Measurements from ENCODE around the gene NR2F2. TPM values are rescaled to one million over a fixed set of nuclear protein-coding genes. Genes with fewer than 3 reads are reported as not detected.

NR2F2 gene
- polyA plus RNA-seq, 1 of the 3 experiments (the other 2 are of a cell fraction), result 3.9 TPM

GRCh38 chr15:96361309-96362010, 31.0 kb downstream of the NR2F2 start:
- H3K4me2 ChIP-seq, result no peak overlapping the region
- H2AFZ ChIP-seq (ENCODE audit: low read depth), result no peak overlapping the region
- H3K4me3 ChIP-seq (ENCODE audit: low read depth in 2 of 2, low read length in 1 of 2), result no peak overlapping the region
- no peaks in the 10 kb centered on the region for H4K20me1 ChIP-seq (ENCODE audit: insufficient read depth)
- WGBS (ENCODE audit: low lambda C conversion rate), result 35% methylated on average over 25 of the region's 34 CpGs
- DNase-seq, result peak; percentile 35
- H3K9me3 ChIP-seq, result no peaks in the 10 kb centered on the region
- no peak overlapping the region for H3K27ac ChIP-seq (ENCODE audit: low read depth in 2 of 2, low read length in 1 of 2)
- H3K9ac ChIP-seq, result no peak overlapping the region
- POLR2A ChIA-PET, result no interaction called here
- H3K79me2 ChIP-seq (ENCODE audit: insufficient read depth), result no peaks in the 10 kb centered on the region
- H3K9me2 ChIP-seq, result no peaks in the 10 kb centered on the region
- peaks cover 92% of the 10 kb centered on the region for H3K27me3 ChIP-seq (ENCODE audit: insufficient read depth)
- no peaks in the 10 kb centered on the region for H3K36me3 ChIP-seq (replicated peaks in 1 of 2; ENCODE audit: control insufficient read depth in 1 of 2, insufficient read depth in 2 of 2, low read length in 1 of 2)
- peaks cover 0 to 4% of the 10 kb centered on the region in 2 experiments; a peak in 1 of 4 replicates for H3K4me1 ChIP-seq (ENCODE audit: control insufficient read depth in 1 of 2, insufficient read depth in 2 of 2, low read depth in 1 of 2, low read length in 1 of 2)
- TF ChIP-seq NFIC (IDR thresholded peaks at IDR 0.05; ENCODE audit: borderline replicate concordance), result no peak
- no peak for TF ChIP-seq CHD2 (IDR thresholded peaks at IDR 0.05; ENCODE audit: low read length, partially characterized antibody)
- no peak for TF ChIP-seq RCOR1 (IDR thresholded peaks at IDR 0.05; ENCODE audit: low read length)
- TF ChIP-seq RAD21 (IDR thresholded peaks at IDR 0.05; ENCODE audit: low read length), result no peak
- TF ChIP-seq, protein P1, sequence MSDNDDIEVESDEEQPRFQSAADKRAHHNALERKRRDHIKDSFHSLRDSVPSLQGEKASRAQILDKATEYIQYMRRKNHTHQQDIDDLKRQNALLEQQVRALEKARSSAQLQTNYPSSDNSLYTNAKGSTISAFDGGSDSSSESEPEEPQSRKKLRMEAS (IDR thresholded peaks at IDR 0.05; ENCODE audit: low read depth), result no peak
- TF ChIP-seq NRF1 (IDR thresholded peaks at IDR 0.05; ENCODE audit: low read depth, low read length), result no peak
- TF ChIP-seq, protein P2, sequence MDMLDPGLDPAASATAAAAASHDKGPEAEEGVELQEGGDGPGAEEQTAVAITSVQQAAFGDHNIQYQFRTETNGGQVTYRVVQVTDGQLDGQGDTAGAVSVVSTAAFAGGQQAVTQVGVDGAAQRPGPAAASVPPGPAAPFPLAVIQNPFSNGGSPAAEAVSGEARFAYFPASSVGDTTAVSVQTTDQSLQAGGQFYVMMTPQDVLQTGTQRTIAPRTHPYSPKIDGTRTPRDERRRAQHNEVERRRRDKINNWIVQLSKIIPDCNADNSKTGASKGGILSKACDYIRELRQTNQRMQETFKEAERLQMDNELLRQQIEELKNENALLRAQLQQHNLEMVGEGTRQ (IDR thresholded peaks at IDR 0.05; ENCODE audit: borderline replicate concordance, low read depth, low read length), result no peak
- TF ChIP-seq SIN3A (IDR thresholded peaks at IDR 0.05; ENCODE audit: borderline replicate concordance, low read depth, low read length), result no peak
- no peak for TF ChIP-seq POLR2AphosphoS5 (IDR thresholded peaks at IDR 0.05; ENCODE audit: low read depth, low read length)
- TF ChIP-seq, protein P3, sequence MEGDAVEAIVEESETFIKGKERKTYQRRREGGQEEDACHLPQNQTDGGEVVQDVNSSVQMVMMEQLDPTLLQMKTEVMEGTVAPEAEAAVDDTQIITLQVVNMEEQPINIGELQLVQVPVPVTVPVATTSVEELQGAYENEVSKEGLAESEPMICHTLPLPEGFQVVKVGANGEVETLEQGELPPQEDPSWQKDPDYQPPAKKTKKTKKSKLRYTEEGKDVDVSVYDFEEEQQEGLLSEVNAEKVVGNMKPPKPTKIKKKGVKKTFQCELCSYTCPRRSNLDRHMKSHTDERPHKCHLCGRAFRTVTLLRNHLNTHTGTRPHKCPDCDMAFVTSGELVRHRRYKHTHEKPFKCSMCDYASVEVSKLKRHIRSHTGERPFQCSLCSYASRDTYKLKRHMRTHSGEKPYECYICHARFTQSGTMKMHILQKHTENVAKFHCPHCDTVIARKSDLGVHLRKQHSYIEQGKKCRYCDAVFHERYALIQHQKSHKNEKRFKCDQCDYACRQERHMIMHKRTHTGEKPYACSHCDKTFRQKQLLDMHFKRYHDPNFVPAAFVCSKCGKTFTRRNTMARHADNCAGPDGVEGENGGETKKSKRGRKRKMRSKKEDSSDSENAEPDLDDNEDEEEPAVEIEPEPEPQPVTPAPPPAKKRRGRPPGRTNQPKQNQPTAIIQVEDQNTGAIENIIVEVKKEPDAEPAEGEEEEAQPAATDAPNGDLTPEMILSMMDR (IDR thresholded peaks at IDR 0.05), result no peak
- no peak for TF ChIP-seq JUND (IDR thresholded peaks at IDR 0.05)
- TF ChIP-seq EZH2phosphoT487 (IDR thresholded peaks at IDR 0.05; ENCODE audit: borderline replicate concordance, low read depth), result no peak
- TF ChIP-seq SMC3 (IDR thresholded peaks at IDR 0.05; ENCODE audit: low read depth, low read length), result no peak
- no peak for TF ChIP-seq REST (IDR thresholded peaks at IDR 0.05; ENCODE audit: low read depth, low read length)
- no peak for TF ChIP-seq TEAD4 (IDR thresholded peaks at IDR 0.05; ENCODE audit: borderline replicate concordance, insufficient read depth)
- TF ChIP-seq, protein P4, sequence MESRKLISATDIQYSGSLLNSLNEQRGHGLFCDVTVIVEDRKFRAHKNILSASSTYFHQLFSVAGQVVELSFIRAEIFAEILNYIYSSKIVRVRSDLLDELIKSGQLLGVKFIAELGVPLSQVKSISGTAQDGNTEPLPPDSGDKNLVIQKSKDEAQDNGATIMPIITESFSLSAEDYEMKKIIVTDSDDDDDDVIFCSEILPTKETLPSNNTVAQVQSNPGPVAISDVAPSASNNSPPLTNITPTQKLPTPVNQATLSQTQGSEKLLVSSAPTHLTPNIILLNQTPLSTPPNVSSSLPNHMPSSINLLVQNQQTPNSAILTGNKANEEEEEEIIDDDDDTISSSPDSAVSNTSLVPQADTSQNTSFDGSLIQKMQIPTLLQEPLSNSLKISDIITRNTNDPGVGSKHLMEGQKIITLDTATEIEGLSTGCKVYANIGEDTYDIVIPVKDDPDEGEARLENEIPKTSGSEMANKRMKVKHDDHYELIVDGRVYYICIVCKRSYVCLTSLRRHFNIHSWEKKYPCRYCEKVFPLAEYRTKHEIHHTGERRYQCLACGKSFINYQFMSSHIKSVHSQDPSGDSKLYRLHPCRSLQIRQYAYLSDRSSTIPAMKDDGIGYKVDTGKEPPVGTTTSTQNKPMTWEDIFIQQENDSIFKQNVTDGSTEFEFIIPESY (IDR thresholded peaks at IDR 0.05; ENCODE audit: borderline replicate concordance, low read depth), result no peak
- CTCF ChIA-PET, result interaction anchor here (0.6 to 1.5 kb wide), 4 partner anchors 34 to 1178 kb away, joined by 3 to 6 read pairs (median 4); no protein-coding TSS in a partner anchor
- no peaks in the 10 kb centered on the region for H3F3A ChIP-seq (replicated peaks; ENCODE audit: insufficient read depth)
